Stimulated activated CD4-positive, alpha-beta T cell treated with anti-CD3 and anti-CD28 coated beads, Interleukin-15, amount 100 ng/mL, for 24 hours (primary cell): ENCODE measurements around the gene ZC2HC1B.
"Not testable (repeated sequence)": the region's sequence is repeated elsewhere in the genome, so short reads cannot be mapped to it uniquely, and the experiment has no call there.

ENCODE experiments used
- DNase-seq: peaks from one replicate; pipeline ENCODE4 v3.0.0-alpha.2; 2020

ZC2HC1B gene, protein sequence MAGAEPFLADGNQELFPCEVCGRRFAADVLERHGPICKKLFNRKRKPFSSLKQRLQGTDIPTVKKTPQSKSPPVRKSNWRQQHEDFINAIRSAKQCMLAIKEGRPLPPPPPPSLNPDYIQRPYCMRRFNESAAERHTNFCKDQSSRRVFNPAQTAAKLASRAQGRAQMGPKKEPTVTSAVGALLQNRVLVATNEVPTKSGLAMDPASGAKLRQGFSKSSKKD

GRCh38 chr6:143864234-143864633, at the start of gene ZC2HC1B:
TSS of gene ZC2HC1B (plus strand) at chr6:143864474. CDS start at chr6:143864540, 66 bp downstream.
- DNase-seq, result no peak

- DNase-seq, result no peak
Measured at GRCh38 chr6:143817621-143818020, 46.7 kb upstream of the ZC2HC1B start.

GRCh38 chr6:143821359-143821758, 42.9 kb upstream of the ZC2HC1B start:
- DNase-seq, result no peak

DNA sequence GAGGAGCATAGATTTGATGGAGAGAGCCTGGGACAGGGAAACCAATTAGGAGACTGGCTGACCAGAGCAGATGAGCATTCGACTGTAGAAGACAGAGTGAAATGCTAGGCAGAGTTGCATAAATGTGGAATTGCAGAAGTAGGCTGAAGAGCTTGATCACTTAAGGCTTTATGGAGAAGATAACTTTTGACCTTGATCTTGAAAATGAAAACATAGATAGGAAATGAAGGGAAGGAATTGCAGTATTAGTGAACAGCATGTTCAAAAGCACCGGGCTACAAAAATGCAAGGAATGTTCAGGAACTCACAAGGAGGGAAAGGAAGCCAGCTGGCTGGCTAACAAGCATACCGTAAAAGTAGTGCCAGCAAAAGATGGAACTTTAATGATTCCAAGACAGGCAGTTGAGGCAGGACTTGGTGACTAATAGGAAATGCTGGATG, 41.7 kb upstream of the ZC2HC1B start:
- DNase-seq, result no peak

- DNase-seq, result no peak
Measured at GRCh38 chr6:143823548-143823947, 40.7 kb upstream of the ZC2HC1B start.

- DNase-seq, result no peak
Measured at GRCh38 chr6:143828572-143828971, 35.7 kb upstream of the ZC2HC1B start.

DNA sequence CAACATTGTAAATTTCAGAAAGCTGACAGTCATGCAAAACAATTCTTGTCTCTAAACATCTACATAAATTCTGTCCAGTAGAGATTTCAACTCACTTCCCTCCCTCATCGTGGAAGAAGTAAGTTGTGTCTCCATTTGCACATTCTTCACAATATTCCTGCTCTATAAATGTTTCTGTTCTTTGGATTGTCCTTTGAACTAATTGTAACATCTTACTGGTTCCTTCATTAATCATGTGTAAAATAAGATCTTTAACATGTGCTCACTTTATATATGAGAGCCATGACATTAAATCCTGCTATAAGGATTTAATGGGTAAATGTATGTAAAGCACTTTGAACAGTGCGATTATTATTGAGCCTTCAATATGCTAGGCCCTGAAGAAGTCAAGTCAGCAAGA, 28.1 kb upstream of the ZC2HC1B start:
- no peak for DNase-seq

GRCh38 chr6:143838395-143838794, 25.9 kb upstream of the ZC2HC1B start:
- no peak for DNase-seq

- no peak for DNase-seq
Measured at GRCh38 chr6:143839196-143839595, 25.1 kb upstream of the ZC2HC1B start.

- no peak for DNase-seq
Measured at GRCh38 chr6:143840595-143841265, 23.5 kb upstream of the ZC2HC1B start.

DNA sequence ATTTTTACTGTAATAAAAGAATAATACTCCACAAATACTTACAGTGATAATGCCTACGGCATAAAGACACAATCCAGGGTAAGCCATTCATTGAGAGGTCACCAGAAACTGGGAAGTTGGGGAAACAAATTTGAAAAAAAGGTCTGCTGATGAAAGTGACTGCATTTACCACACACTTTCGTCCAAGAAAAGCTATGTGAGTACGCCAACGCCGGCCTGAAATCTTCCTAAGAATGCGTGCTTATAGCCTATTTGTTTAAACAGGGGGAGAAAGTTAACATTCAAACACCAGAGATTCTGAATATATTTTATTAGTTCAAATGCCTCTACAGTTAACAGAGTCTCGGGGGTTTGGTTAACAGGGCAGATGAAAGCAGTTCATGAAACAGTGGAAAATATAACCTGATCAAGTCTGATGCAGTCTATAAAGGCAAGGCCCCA, 21.8 kb upstream of the ZC2HC1B start:
- DNase-seq, result peak; percentile 11

DNA sequence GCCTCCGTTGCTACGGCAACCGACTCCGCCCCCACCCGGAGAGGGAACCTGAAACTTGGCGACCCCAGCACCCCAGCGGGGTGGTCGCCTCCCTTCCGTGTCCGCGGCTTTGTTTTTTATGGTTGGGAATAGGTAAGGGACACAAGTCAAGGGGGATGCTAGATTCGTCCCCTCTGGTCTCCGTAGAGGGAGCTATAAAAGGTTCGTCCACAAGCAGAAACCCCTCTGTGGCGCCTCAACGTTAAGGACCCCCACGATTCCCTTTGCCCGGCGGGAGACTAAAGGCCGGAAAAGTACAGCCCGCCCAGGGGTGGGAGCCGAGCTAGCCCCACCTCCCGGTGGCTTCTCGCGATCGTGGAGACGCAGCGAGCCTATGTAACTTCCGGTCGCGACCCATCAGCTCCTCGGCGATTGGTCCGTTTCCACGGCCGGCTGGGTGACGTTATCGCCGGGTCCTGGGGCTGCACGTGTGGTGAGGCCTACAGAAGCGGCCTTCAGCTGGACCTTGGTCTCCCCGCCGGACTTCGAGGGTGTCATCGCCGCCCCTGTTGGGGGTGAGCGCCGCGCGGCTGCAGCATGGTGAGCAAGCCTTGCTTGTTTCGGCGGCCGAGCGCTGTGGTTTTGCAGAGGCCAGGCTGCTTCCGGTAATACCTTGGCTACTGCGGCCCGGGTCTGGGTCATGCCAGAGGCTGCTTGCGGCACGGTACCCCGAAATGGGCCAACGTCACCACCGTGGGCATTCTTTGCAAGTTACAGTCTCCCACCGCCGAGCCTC, 21.2 kb upstream of the ZC2HC1B start, which contains the start of gene LTV1:
Gene LTV1 (plus strand): TSS at position 437 of the 775 bp plus-strand sequence. CDS start 140 bp downstream, at position 577.
- DNase-seq, result peak; percentile 96

- no peak for DNase-seq
Measured at GRCh38 chr6:143843677-143843999, 20.6 kb upstream of the ZC2HC1B start.

GRCh38 chr6:143844006-143844405, 20.3 kb upstream of the ZC2HC1B start:
- no peak for DNase-seq

- DNase-seq, result no peak
Measured at GRCh38 chr6:143845033-143845432, 19.2 kb upstream of the ZC2HC1B start.

DNA sequence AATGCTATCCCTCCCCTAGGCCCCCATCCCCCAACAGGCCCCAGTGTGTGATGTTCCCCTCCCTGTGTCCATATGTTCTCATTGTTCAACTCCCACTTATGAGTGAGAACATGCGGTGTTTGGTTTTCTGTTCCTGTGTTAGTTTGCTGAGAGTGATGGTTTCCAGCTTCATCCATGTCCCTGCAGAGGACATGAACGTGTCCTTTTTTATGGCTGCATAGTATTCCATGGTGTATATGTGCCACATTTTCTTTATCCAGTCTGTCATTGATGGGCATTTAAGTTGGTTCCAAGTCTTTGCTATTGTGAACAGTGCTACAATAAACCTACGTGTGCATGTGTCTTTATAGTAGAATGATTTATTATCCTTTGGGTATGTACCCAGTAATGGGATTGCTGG, 12.6 kb upstream of the ZC2HC1B start:
- not testable (repeated sequence) for DNase-seq

GRCh38 chr6:143855057-143855456, 9.2 kb upstream of the ZC2HC1B start:
- DNase-seq, result not testable (repeated sequence)

DNA sequence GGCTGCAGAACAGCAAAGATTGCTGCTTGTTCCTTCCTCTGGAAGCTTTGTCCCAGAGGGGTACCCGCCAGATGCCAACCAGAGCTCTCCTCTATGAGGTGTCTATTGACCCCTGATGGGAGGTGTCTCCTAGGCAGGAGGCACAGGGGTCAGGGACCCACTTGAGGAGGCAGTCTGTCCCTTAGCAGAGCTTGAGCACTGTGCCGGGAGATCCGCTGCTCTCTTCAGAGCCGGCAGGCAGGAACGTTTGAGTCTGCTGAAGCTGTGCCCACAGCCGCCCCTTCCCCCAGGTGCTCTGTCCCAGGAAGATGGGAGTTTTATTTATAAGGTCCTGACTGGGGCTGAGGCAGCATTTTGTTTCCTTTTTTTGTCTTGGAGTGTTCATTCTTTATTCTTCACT, 7.5 kb upstream of the ZC2HC1B start:
- not testable (repeated sequence) for DNase-seq

- DNase-seq, result no peak
Measured at GRCh38 chr6:143857651-143858050, 6.6 kb upstream of the ZC2HC1B start.

DNA sequence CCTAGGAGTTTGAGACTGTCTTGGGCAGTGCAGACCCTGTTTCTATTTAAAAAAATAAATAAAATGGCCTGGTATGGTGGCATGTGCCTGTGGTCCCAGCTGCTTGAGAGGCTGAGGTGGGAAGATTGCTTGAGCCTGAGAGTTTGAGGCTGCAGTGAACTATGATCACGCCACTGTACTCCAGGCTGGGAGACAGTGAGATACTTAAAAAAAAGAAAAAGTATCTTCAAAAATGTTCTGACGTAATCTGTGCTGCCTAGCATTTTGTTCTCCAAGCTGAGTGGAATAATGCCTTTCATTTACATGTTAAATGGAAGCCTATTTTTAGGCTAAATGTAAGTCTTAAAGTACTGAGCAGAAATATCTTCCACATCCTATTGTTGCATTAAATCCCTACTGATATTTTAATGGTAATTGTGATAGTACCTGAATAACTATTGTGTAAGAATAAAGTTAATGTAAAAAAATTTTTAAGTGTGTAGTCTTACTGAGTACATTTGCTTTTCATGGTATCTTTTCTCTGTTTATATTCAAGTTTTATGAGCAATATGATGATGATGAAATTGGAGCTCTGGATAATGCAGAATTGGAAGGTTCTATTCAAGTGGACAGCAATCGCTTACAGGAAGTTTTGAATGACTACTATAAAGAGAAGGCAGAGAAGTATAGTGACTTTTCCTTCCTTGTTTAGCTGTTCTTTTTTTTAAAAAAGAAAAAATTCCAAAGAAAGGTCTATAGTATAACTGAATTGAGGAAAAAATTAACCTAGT, 4.2 kb upstream of the ZC2HC1B start:
- DNase-seq, result no peak

DNA sequence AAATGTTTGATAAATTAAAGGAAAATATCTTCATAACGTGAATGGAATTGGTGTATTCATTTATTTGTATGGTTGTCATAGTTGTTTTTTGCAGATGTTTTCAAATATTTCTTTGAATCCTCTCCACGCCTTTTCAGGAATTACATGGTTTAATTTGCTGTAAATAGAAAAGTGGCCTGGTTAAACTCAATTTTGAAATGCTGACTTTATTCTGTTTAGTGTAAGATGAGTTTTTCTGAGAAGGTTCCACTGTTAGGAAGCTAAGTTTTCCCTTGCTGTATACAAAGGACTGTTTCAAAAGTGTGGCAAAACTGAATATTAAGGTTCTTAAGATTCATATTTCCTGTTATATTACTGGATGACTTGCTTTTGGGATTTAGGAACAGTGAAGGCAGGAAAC, 503 bp upstream of the ZC2HC1B start:
- no peak for DNase-seq

- DNase-seq, result no peak
Measured at GRCh38 chr6:143867236-143867635, 3.0 kb downstream of the ZC2HC1B start.

DNA sequence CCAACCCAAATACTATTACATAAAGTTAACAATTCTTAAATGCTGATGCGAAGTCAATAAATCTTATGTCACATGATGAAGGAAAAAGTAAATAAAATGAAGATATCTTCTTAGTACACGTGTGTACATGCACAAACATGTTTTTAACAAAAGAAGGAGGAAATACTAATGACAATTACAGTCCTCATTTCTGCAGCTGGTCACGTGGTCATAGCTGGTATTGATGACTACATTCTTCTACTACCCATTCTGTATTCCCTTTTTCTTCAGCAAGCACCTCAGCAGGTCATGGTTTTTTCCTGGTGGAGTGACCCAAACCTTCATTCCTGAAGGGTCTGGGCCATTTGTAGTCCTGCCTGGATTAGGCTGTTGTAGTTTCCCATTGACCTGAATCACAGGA, 4.5 kb downstream of the ZC2HC1B start:
- DNase-seq, result not testable (repeated sequence)
